HG02943 (cell line): ENCODE measurements around the gene WWOX.

Experiments used
- ATAC-seq: cut with Tn5 transposase; IDR thresholded peaks from one replicate; pipeline ENCODE4 v1.9.1; 2021; ENCODE audit warnings: mild to moderate bottlenecking, low read depth, moderate library complexity; ENCODE audit not compliant: unreplicated experiment

The WWOX gene

GRCh38 chr16:78421181-78421708, 321.8 kb downstream of the WWOX start:
- ATAC-seq = no peak

DNA sequence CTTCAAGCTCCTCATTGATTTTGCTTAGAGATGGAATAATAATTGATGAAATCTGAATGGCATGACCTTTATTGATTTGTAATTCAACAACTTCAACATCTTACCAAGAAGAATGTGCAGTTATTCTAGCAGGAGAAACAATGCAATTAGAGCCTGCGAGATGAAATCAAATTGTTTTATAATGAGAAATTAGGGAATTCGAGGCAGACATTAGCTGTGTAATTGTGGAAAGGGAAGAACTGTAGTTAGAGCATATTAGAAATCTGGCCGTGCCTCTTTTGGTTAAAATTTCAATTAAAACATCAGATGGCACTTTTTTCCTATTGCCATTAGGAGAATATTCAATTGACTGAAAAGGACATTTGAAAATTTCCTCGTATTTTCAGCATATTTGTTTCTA, 325.8 kb downstream of the WWOX start:
- no peak for ATAC-seq

DNA sequence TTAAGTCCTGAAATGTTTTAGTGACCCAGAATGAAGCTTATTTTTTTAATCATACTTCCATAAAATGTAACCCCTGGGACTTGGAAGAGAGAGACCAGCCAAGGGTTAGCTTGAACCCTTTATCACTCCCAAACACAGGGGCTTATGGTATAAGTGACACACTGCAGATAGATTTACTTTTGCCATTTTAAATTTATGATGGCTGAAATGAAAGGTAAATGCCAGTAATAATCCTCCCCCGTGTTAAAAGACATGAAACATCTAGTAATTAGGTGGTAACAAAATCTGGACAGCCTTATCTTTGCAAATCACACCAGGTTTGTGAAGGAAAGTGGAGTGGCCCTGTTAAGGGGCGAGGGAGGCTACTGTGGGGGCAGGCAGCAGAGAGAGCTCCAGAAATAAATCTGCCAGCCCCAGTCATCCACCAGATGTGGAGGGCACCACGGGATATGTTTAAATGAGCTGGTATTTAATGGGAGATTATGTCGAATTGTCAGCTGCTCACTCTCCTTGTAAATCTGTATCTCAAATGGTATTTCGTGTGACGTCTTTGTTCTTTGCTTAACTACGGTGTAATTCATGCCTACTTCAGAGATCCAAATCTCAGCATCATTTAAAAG, 326.5 kb downstream of the WWOX start:
- ATAC-seq = no peak

GRCh38 chr16:78428193-78428592, 328.7 kb downstream of the WWOX start:
- ATAC-seq = no peak

DNA sequence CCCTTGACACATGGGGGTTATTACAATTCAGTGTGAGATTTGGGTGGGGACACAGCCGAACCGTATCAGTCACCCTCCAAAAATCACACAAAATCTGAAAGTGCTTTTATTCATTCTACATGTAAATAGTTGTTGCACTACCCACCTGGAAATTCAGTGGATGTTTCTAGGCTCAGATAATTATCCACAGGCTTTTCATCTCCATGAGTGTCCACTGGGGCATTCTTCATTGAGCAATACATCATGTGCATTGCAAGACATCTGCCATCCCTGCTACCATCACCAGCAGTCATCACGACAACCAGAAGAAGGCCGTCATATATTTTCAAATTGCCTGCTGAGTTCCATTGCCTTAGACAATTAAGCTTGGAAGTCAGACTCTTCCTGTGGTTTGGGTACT, 330.8 kb downstream of the WWOX start:
- no peak for ATAC-seq

GRCh38 chr16:78431004-78431670, 331.7 kb downstream of the WWOX start:
- no peak for ATAC-seq

- ATAC-seq = no peak
Observed at GRCh38 chr16:78431701-78432100, 332.2 kb downstream of the WWOX start.

- no peak for ATAC-seq
Observed at GRCh38 chr16:78432451-78432850, 333.0 kb downstream of the WWOX start.

DNA sequence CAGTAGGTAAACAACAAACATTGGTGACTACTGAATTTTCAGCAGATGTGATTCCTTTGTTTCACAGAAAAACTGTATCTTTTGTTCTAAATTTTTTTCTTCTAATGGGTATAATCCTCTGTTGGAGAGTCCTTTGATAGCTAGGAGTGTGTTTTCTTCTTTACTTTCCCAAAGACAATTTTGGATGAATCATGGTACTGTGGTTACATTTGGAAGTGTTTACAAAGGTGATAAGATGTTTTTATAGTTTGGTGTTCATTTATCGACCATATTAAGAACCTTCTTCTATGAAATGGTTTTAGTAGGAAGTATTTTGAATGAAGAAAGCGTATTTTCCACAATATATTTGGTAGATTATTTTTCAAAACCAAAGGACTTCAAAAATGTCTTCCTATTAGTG, 333.7 kb downstream of the WWOX start:
- no peak for ATAC-seq

DNA sequence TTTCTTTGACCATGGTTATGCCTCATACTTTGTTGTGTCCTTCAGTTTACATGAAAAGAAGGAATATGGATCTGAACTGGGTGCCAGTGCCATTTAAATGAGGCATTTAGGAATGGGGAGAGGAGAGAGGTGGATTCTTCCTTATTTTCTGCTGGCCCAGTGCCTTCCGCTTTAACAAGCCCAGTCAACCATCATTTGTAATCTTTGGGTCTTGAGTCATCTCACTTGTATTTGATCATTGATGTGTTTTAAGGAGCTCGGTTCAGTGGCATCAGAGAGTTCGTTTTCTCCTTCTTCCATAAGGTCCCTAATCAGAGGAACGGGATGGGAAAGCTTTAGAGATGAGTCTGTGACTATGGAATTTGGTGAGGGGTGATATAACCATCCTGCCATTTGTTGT, 334.9 kb downstream of the WWOX start:
- ATAC-seq = no peak

GRCh38 chr16:78435260-78435659, 335.8 kb downstream of the WWOX start:
- no peak for ATAC-seq

DNA sequence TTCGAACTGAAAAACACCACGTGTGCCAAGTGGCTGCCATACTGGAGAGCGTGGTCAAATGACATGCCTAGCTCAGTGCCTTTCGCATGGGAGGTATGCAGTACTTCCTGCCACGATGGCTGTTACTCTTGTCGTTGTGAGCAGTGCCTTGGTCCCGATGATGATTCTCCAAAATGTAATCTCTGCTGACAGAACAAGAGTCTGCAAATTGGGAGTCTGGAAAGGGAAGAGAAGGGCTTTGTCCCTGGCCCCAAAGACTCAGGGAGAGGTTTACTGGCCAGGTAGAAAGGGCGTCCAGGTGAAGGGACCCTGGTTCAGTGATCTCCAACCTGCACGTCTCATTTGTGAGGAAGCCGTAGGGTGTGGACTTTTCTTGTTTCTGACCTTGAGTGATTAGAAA, 336.6 kb downstream of the WWOX start:
- ATAC-seq = no peak

GRCh38 chr16:78436846-78437245, 337.4 kb downstream of the WWOX start:
- no peak for ATAC-seq

DNA sequence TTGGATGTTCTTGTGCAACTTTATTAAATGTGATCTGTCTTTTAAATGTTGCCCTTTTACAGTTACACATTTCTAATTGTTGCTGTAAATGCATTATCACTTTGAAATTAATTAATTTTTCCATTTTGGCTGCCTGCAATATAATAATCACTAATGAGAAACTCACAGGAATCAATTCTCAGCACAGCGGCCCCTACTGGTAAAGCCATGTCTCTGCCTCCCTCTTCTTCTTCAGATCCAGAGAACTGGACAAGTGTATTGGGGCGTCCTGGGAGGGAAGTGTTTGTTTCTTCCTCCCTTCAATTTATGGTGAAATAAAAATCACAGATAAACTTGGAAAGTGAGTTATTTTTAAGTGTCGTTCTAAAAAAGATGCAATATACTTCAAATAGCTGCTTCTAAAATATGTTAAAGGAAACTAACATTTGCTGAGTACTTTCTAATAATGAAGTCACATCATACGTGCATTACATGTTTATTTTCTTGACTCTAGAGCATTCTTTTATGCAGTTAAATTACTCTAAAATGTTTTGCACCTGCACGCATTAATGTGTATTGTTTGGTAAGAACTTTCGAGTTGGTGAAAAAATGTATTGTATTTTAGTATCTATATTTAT, 338.0 kb downstream of the WWOX start:
- ATAC-seq = no peak

DNA sequence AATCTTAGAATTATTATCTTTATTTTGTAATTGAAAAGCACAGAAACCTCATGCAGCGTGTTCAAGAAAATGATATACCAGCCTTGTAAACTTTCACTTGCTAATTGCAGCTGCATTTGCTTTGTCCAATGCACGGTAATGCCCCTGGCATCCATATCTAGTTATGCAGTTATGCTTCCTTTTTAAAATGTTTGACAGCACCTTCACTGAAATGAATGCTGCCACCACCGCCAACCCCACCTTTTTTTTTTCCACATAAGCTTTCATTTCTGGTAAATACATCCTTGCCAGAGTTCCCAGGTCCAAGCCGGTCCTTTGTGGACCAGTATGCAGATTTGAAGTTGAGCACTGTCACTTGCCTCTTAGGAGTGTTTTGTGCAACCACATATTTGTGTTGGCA, 338.8 kb downstream of the WWOX start:
- ATAC-seq = no peak

DNA sequence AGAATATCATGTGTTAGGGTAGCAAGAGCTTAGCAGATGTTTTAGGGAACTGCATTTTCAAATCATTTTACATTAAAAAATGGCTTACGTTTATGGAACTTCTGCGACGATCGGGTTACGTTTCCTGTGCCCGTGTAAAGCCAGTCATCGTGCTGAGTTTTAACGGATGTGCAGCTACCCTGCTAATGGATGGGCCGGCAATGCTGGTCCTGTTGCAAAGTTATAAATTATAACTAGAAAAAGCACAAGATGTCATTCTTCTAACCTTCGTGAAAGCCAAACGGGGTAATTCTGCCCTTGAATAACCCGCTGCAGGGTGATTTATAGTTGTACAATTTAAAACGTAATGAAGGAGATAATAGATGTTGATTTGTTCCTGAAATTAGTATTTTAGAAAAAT, 339.2 kb downstream of the WWOX start:
- no peak for ATAC-seq

DNA sequence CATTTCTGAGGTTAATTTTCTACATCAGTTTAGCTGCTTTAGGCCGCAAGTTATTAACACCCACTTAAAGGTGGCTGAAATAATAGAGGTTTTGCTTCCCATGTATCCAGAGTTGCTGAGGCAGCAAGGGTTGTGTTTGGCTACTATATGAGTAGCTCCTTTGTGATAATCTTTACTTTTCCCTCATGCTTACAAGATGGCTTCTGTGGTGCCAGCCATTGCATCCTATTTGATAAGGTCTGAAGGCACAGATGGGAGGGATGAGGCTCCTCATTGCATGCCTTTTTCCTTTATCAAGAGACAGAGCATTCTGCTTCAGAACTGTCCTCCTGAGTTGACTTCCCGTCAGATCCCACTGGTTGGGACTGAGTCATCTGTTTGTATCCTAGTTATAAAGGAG, 340.2 kb downstream of the WWOX start:
- no peak for ATAC-seq

DNA sequence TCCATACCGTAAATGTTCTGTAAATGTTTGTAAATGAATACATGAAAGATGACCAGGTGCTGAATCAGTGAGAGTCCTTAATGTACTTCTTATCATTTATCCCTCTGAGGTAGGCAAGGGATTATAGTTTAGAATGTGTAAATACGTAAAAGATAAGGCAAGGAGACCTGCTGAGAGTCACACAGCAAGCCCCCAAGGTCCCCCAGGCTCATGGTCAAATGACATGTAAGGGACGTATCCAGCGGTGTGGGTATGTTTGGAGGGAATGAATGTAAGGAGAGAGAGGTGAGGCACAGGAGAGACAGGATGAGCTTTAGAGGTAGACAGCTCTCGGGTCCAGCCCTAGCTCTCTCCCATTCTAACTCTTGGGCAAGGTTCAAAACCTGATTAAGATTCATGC, 341.8 kb downstream of the WWOX start:
- no peak for ATAC-seq

DNA sequence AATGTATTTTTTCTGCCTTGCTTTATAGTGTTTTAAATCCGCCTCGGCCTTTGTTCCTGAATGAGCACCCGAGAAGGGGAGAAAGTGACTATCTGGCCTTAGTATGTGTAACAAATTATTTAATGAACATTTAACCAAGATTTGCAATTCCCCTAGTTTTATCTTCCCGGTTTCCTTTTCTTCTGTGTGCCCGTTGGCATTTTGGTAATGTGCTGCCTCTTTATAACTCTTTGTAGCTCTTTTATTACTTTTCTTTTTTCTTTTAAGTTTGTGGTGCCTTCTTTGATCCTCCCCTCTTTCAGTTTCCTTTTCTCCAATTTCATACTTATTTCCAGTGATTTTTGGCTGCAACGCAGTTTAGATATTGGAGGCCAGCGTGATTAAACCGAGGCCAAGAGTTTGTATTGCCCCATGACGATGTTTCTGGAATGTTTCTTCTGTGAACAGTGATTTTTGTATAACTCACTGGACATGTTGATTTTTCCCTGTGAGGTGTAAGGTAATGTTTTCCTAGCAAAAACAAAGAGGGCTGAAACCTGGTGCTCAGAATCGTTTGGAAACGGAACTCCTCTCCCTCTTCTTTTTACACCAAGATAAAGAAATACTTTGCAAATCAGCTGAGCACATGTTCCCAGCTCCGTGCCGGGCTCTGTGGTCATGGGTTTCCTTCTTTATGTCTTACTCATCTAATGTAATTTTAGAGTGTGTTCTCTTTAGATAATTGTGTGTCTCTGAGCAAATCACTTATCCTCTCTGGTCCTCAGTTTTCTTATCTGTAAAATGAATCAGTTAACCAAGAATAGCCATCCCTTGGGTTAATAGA, 344.3 kb downstream of the WWOX start:
- ATAC-seq = no peak

- no peak for ATAC-seq
Observed at GRCh38 chr16:78445818-78446217, 346.4 kb downstream of the WWOX start.

- no peak for ATAC-seq
Observed at GRCh38 chr16:78446486-78446885, 347.0 kb downstream of the WWOX start.
